Measurements from ENCODE around the gene CUX1.

GRCh38 chr7:101927802-101928201 is 110.4 kb downstream of the CUX1 start:
- TF ChIP-seq, protein P1, sequence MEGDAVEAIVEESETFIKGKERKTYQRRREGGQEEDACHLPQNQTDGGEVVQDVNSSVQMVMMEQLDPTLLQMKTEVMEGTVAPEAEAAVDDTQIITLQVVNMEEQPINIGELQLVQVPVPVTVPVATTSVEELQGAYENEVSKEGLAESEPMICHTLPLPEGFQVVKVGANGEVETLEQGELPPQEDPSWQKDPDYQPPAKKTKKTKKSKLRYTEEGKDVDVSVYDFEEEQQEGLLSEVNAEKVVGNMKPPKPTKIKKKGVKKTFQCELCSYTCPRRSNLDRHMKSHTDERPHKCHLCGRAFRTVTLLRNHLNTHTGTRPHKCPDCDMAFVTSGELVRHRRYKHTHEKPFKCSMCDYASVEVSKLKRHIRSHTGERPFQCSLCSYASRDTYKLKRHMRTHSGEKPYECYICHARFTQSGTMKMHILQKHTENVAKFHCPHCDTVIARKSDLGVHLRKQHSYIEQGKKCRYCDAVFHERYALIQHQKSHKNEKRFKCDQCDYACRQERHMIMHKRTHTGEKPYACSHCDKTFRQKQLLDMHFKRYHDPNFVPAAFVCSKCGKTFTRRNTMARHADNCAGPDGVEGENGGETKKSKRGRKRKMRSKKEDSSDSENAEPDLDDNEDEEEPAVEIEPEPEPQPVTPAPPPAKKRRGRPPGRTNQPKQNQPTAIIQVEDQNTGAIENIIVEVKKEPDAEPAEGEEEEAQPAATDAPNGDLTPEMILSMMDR (IDR thresholded peaks at IDR 0.05) = no peak
- no peak for TF ChIP-seq EZH2 (IDR thresholded peaks at IDR 0.05)

All from neural progenitor cell (in vitro differentiated cells).